Erythroblast (primary cell): Measurements from ENCODE around the gene ARHGAP5.
A peak's percentile ranks its signal among the peaks of the same experiment; 100 is the strongest.

Source experiments
- DNase-seq, 2 experiments: peaks; one replicate each; lab custom pipeline; 2025; lab: John Stamatoyannopoulos, UW
- GATA1 ChIP-seq: IDR thresholded peaks from 2 replicates; pipeline ENCODE4 v1.6.1; 2011; ENCODE audit warnings: low read depth, mild to moderate bottlenecking, control low read depth, low read length, moderate library complexity
- POLR2A ChIP-seq: IDR thresholded peaks from 2 replicates; pipeline ENCODE4 v1.6.1; 2011; ENCODE audit warnings: mild to moderate bottlenecking, low read length

Gene ARHGAP5

GRCh38 chr14:32080001-32080510 is 3.0 kb downstream of the ARHGAP5 start:
- TF ChIP-seq GATA1 (no peak), POLR2A (no peak)
- DNase-seq, result no peak

- TF ChIP-seq GATA1 (no peak), POLR2A (no peak)
- DNase-seq, result no peak
Measured at GRCh38 chr14:32081901-32082300, 4.8 kb downstream of the ARHGAP5 start.

- DNase-seq, result no peak
- TF ChIP-seq GATA1 (no peak), POLR2A (no peak)
Measured at GRCh38 chr14:32083315-32083624, 6.2 kb downstream of the ARHGAP5 start.

GRCh38 chr14:32083789-32084188 is 6.7 kb downstream of the ARHGAP5 start:
- no peak for TF ChIP-seq POLR2A
- TF ChIP-seq GATA1, result no peak
- DNase-seq, result peak in 1 of 2 experiments; percentile 10

DNA sequence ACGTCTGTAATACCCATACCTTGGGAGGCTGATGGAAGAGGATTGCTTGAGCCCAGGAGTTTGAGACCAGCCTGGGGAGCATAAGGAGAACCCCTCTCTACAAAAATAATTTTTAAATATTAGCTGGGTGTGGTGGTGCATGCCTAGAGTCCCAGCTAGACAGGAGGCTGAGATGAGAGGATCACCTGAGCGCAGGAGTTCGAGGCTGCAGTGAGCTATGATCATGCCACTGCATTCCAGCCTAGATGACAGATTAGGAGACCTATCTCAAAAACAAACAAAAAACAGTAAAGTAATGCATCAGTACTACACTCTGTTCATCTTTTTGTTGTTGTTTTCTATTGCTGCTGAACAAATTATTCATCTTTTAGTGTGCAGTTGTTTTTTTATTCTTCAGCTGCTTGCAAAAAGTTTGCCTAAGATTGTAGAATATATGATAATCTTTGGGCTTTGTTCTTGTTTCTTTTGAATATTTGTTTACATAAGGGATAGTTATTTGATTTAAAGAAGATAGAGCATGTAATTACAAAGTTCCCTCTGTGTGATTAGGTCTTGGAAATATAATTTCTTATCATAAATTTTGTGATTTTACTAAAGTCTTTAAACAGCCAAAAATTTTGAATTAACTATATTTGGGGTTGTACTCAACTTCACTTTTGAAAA is 8.2 kb downstream of the ARHGAP5 start:
- TF ChIP-seq POLR2A (no peak), GATA1 (no peak)
- DNase-seq, result no peak

GRCh38 chr14:32085845-32086383 is 8.8 kb downstream of the ARHGAP5 start:
- DNase-seq, result no peak
- TF ChIP-seq POLR2A, result no peak
- TF ChIP-seq GATA1, result no peak

GRCh38 chr14:32087173-32087861 is 10.2 kb downstream of the ARHGAP5 start:
- no peak for DNase-seq
- no peak for TF ChIP-seq GATA1
- TF ChIP-seq POLR2A, result no peak

DNA sequence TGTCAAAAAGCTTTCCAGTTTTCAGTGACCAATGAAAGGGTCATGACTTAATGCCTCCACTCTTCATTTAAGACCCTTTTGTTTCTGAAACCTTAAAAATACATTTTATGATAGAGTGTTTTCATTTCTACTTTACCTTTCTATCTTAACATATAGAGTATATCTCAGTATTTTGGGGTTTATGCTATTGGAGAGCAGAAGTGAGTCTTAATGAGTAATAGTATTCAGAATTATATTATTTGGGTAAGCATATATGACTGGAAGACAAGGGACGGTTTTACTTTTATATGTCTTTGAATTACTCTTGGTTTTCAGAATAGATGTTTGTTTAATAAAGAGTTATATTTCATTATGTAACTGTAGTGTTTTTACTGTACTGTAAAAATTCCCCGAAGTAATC is 10.8 kb downstream of the ARHGAP5 start:
- TF ChIP-seq GATA1 (no peak), POLR2A (no peak)
- no peak for DNase-seq

- no peak for DNase-seq
- TF ChIP-seq GATA1 (no peak), POLR2A (no peak)
Measured at GRCh38 chr14:32090686-32091085, 13.6 kb downstream of the ARHGAP5 start.

DNA sequence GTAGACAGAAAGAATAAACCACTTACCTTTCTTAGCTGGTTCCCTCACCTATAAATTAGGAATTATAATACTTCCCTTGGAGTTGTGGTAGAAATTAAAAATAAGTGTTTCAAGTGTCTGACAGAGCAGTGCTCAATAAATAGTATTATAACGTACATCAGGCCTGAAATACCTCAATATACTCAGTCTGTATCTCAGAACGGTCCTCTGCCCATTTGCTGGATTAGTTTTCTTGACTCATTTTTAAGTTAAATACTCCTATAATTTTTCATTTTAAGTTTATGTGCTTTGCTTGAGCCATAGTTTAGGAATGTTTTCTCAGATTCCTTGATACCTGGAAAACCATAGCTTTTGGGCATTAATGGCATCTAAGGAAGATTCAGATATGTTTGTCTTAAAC is 22.4 kb downstream of the ARHGAP5 start:
- TF ChIP-seq POLR2A (no peak), GATA1 (no peak)

DNA sequence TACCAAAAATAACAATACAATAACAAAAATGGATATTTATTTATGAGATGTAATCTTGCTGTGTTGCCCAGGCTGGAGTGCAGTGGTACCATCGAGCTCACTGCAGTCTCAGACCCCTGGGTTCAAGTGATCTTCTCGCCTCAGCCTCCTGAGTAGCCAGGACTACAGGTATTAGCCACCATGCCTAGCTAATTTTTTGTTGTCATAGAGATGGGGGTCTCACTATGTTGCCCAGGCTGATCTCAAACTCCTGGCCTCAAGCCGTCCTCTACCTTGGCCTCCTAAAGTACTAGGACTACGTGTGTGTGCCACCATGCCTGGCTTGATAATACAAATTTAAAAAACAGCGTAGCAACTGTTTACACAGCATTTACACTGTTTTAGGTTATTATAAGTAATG is 23.1 kb downstream of the ARHGAP5 start:
- no peak for TF ChIP-seq POLR2A
- TF ChIP-seq GATA1, result no peak
- DNase-seq, result no peak

More for the DNA sequence above, 22.4 kb downstream of the ARHGAP5 start:
- DNase-seq, result no peak

GRCh38 chr14:32102152-32102787 is 25.2 kb downstream of the ARHGAP5 start:
- TF ChIP-seq POLR2A (no peak), GATA1 (no peak)
- DNase-seq, result no peak

- no peak for TF ChIP-seq GATA1
- no peak for TF ChIP-seq POLR2A
Measured at GRCh38 chr14:32102968-32103367, 25.9 kb downstream of the ARHGAP5 start.

GRCh38 chr14:32104308-32104707 is 27.2 kb downstream of the ARHGAP5 start:
- TF ChIP-seq GATA1, result no peak
- no peak for DNase-seq

More at GRCh38 chr14:32102968-32103367, 25.9 kb downstream of the ARHGAP5 start:
- DNase-seq, result no peak
